ENCODE results near the gene GSTP1.

DNA sequence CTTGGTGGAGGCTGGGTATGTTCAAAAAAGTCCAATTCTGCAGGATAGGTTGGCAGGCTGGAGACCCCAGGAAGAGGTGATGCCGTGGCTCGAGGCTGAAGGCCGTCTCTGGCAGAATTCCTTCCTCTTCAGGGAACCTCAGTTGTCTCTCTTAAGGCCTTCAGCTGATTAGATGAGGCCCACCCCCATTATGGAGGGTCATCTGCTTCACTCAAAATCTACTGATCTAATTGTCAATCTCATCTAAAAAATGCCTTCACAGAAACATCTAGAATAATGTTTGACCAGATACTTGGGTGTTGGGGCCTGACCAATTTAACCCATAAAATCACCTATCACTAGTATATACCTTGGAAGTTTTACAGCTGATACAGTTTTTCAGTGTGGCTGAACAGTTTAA is 27.4 kb upstream of the GSTP1 start:
- TF ChIP-seq, protein P1, sequence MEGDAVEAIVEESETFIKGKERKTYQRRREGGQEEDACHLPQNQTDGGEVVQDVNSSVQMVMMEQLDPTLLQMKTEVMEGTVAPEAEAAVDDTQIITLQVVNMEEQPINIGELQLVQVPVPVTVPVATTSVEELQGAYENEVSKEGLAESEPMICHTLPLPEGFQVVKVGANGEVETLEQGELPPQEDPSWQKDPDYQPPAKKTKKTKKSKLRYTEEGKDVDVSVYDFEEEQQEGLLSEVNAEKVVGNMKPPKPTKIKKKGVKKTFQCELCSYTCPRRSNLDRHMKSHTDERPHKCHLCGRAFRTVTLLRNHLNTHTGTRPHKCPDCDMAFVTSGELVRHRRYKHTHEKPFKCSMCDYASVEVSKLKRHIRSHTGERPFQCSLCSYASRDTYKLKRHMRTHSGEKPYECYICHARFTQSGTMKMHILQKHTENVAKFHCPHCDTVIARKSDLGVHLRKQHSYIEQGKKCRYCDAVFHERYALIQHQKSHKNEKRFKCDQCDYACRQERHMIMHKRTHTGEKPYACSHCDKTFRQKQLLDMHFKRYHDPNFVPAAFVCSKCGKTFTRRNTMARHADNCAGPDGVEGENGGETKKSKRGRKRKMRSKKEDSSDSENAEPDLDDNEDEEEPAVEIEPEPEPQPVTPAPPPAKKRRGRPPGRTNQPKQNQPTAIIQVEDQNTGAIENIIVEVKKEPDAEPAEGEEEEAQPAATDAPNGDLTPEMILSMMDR (IDR thresholded peaks at IDR 0.05) = no peak
- TF ChIP-seq POLR2A (IDR thresholded peaks at IDR 0.05; ENCODE audit: low read depth) (no peak), POLR2AphosphoS5 (IDR thresholded peaks at IDR 0.05) (no peak)
